ENCODE results near the gene GPAT2.
A peak's percentile ranks its signal among the peaks of the same experiment; 100 is the strongest.
"Not testable (repeated sequence)": the region's sequence is repeated elsewhere in the genome, so short reads cannot be mapped to it uniquely, and the experiment has no call there.

Gene GPAT2

GRCh38 chr2:96034792-96035191 lies at the start of gene GPAT2:
GPAT2 (minus strand) TSS chr2:96034916; CDS start chr2:96032359, 2,557 bp downstream.
- not testable (repeated sequence) for DNase-seq

- DNase-seq = no peak
Measured at GRCh38 chr2:96083989-96084857, 49.5 kb upstream of the GPAT2 start.

GRCh38 chr2:96083064-96083939 lies 48.6 kb upstream of the GPAT2 start:
- DNase-seq = no peak

- no peak for DNase-seq
Measured at GRCh38 chr2:96082211-96083063, 47.7 kb upstream of the GPAT2 start.

GRCh38 chr2:96081042-96081441 lies 46.3 kb upstream of the GPAT2 start:
- no peak for DNase-seq

GRCh38 chr2:96075199-96075771 lies 40.6 kb upstream of the GPAT2 start:
- DNase-seq = no peak

- no peak for DNase-seq
Measured at GRCh38 chr2:96074156-96074555, 39.4 kb upstream of the GPAT2 start.

- DNase-seq = no peak
Measured at GRCh38 chr2:96073170-96073775, 38.6 kb upstream of the GPAT2 start.

GRCh38 chr2:96072746-96073145 lies 38.0 kb upstream of the GPAT2 start:
- no peak for DNase-seq

GRCh38 chr2:96071977-96072491 lies 37.3 kb upstream of the GPAT2 start:
- DNase-seq = peak in 2 of 3 experiments; percentile 46 to 73

- DNase-seq = not testable (repeated sequence)
Measured at GRCh38 chr2:96071087-96071976, 36.6 kb upstream of the GPAT2 start.

GRCh38 chr2:96070351-96070750 lies 35.6 kb upstream of the GPAT2 start:
- not testable (repeated sequence) for DNase-seq

- not testable (repeated sequence) for DNase-seq
Measured at GRCh38 chr2:96069878-96070277, 35.2 kb upstream of the GPAT2 start.

- peak in 2 of 3 experiments; percentile 64 to 69 for DNase-seq
Measured at GRCh38 chr2:96067902-96068581, 33.3 kb upstream of the GPAT2 start.

GRCh38 chr2:96067098-96067660 lies 32.5 kb upstream of the GPAT2 start:
- DNase-seq = not testable (repeated sequence)

GRCh38 chr2:96066511-96066910 lies 31.8 kb upstream of the GPAT2 start:
- DNase-seq = not testable (repeated sequence)

- DNase-seq = not testable (repeated sequence)
Measured at GRCh38 chr2:96065954-96066353, 31.2 kb upstream of the GPAT2 start.

- no peak for DNase-seq
Measured at GRCh38 chr2:96065381-96065930, 30.7 kb upstream of the GPAT2 start.

GRCh38 chr2:96064760-96065159 lies 30.0 kb upstream of the GPAT2 start:
- not testable (repeated sequence) for DNase-seq
